Activated T-cell treated with anti-CD3 and anti-CD28 coated beads, Interleukin-2, amount 50 U/mL, for 72 hours (primary cell): Measurements from ENCODE around the gene MYH11. TPM values are rescaled to one million over a fixed set of nuclear protein-coding genes. Genes with fewer than 3 reads are reported as not detected.
"Not testable (repeated sequence)": the region's sequence is repeated elsewhere in the genome, so short reads cannot be mapped to it uniquely, and the experiment has no call there.

Source experiments
- ATAC-seq, 2 donors: fragments of 150-1000 bp; cut with Tn5 transposase; replicated peaks in 1 of 2; 2 replicates each; pipeline ENCODE4 v1.10.0; 2021; ENCODE audit warnings: moderate library complexity in 2 of 2, mild to moderate bottlenecking in 1 of 2
- DNase-seq, 2 donors: peaks; one replicate each; pipeline ENCODE4 v3.0.0; 2021 to 2022; ENCODE audit warnings: mixed read lengths in 1 of 2
- H3K27ac Mint-ChIP-seq: one replicate; pipeline ENCODE4 v1.8.0; 2022; ENCODE audit warnings: mild to moderate bottlenecking, moderate library complexity, mixed read lengths
- H3K27me3 Mint-ChIP-seq: one replicate; pipeline ENCODE4 v1.8.0; 2022; ENCODE audit warnings: low read depth, mixed read lengths
- H3K36me3 Mint-ChIP-seq, 2 donors: one replicate each; pipeline ENCODE4 v1.8.0; 2022; ENCODE audit warnings: mixed read lengths in 2 of 2, mild to moderate bottlenecking in 1 of 2; ENCODE audit not compliant: insufficient read depth in 2 of 2
- H3K4me1 Mint-ChIP-seq: one replicate; pipeline ENCODE4 v1.8.0; 2022; ENCODE audit warnings: low read depth, mixed read lengths
- H3K4me3 Mint-ChIP-seq, 2 donors: one replicate each; pipeline ENCODE4 v1.8.0; 2022; ENCODE audit warnings: mild to moderate bottlenecking in 2 of 2, mixed read lengths in 2 of 2, moderate library complexity in 2 of 2
- H3K9me3 Mint-ChIP-seq, 2 donors: one replicate each; pipeline ENCODE4 v1.8.0; 2022; ENCODE audit warnings: mixed read lengths in 2 of 2
- total RNA-seq, 2 donors: library from RNA; stranded (reverse); gene quantifications; one replicate each; pipeline ENCODE4 v1.2.3, GENCODE V29; 2022

MYH11 gene
- total RNA-seq, 2 donors from 2014 or later = not detected

GRCh38 chr16:15870011-15870410, 13.2 kb upstream of the MYH11 start:
- Mint-ChIP-seq H3K27ac (no peak overlapping the region), H3K36me3 (peaks cover 0 to 11% of the 10 kb centered on the region in 2 donors), H3K27me3 (no peaks in the 10 kb centered on the region), H3K9me3 (no peaks in the 10 kb centered on the region), H3K4me1 (no peaks in the 10 kb centered on the region), H3K4me3 (no peak overlapping the region)
- DNase-seq = no peak
- ATAC-seq = no peak

GRCh38 chr16:15866451-15866850, 9.6 kb upstream of the MYH11 start:
- DNase-seq = no peak
- Mint-ChIP-seq H3K4me3 (no peak overlapping the region), H3K9me3 (no peaks in the 10 kb centered on the region), H3K36me3 (peaks cover 0 to 7% of the 10 kb centered on the region in 2 donors), H3K27ac (no peak overlapping the region), H3K27me3 (no peaks in the 10 kb centered on the region), H3K4me1 (no peaks in the 10 kb centered on the region)
- ATAC-seq = no peak

- peaks cover 0 to 7% of the 10 kb centered on the region in 2 donors for H3K36me3 Mint-ChIP-seq
- no peak for ATAC-seq
- no peak for DNase-seq
- no peaks in the 10 kb centered on the region for H3K9me3 Mint-ChIP-seq
- no peak overlapping the region for H3K4me3 Mint-ChIP-seq
- H3K27ac Mint-ChIP-seq = no peak overlapping the region
- H3K27me3 Mint-ChIP-seq = no peaks in the 10 kb centered on the region
- H3K4me1 Mint-ChIP-seq = no peaks in the 10 kb centered on the region
Measured at GRCh38 chr16:15865742-15866141, 8.9 kb upstream of the MYH11 start.

DNA sequence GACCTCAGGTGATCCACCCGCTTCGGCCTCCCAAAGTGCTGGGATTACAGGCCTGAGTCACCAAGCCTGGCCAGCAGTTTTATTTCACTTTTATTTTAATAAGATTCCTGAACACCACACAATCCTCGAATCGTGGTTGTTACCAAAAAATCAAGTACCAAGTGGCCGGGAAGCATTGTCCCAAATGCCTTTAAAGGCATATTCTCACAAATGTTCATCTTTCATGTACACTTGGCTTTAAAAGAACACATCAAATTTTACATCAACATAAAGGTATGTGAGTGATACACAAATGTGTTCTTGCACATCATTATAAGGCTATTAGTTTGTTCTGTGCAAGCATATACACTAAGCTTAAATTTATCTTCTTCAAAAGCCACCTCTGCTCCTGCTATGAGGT, 8.1 kb upstream of the MYH11 start:
- no peaks in the 10 kb centered on the region for H3K9me3 Mint-ChIP-seq
- ATAC-seq (no peak), DNase-seq (no peak)
- H3K27me3 Mint-ChIP-seq = no peaks in the 10 kb centered on the region
- H3K36me3 Mint-ChIP-seq = peaks cover 0 to 7% of the 10 kb centered on the region in 2 donors
- no peak overlapping the region for H3K27ac Mint-ChIP-seq
- H3K4me3 Mint-ChIP-seq = no peak overlapping the region
- H3K4me1 Mint-ChIP-seq = no peaks in the 10 kb centered on the region

DNA sequence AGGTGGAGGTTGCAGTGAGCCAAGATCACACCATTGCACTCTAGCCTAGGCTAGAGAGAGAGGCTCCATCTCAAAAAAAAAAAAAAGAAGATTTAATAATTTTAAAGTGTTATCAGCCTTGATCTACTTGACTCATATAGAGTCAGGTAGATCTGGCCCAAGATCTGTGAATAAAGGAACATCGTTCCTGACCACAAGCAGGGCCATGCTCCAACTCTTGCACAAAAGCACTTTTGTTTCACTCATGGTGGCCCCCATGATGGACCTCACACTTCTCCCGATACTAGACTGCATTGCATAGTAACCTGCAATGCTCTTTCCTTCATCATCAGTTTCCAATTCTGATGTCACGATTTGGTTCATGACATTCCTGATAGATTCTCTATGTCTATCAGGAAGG, 5.2 kb upstream of the MYH11 start:
- H3K36me3 Mint-ChIP-seq = peaks cover 2 to 3% of the 10 kb centered on the region in 2 donors
- DNase-seq (no peak), ATAC-seq (no peak)
- H3K4me3 Mint-ChIP-seq = no peak overlapping the region
- peaks cover 7% of the 10 kb centered on the region for H3K4me1 Mint-ChIP-seq
- no peaks in the 10 kb centered on the region for H3K9me3 Mint-ChIP-seq
- H3K27ac Mint-ChIP-seq = no peak overlapping the region
- peaks cover 20% of the 10 kb centered on the region for H3K27me3 Mint-ChIP-seq

- H3K9me3 Mint-ChIP-seq = no peaks in the 10 kb centered on the region
- ATAC-seq = no peak
- peaks cover 45% of the 10 kb centered on the region for H3K27me3 Mint-ChIP-seq
- peaks cover 0 to 2% of the 10 kb centered on the region in 2 donors for H3K36me3 Mint-ChIP-seq
- DNase-seq = no peak
- H3K4me1 Mint-ChIP-seq = peaks cover 7% of the 10 kb centered on the region
- H3K4me3 Mint-ChIP-seq = no peak overlapping the region
- no peak overlapping the region for H3K27ac Mint-ChIP-seq
Measured at GRCh38 chr16:15858921-15859668, 2.3 kb upstream of the MYH11 start.

- Mint-ChIP-seq H3K27ac (no peak overlapping the region), H3K36me3 (peaks cover 0 to 2% of the 10 kb centered on the region in 2 donors), H3K9me3 (no peaks in the 10 kb centered on the region), H3K4me1 (peaks cover 7% of the 10 kb centered on the region), H3K27me3 (peaks cover 46% of the 10 kb centered on the region), H3K4me3 (peak overlapping the region; percentile 61 to 66)
- DNase-seq (peak in 1 of 2 donors; percentile 8), ATAC-seq (peak in 1 of 2 donors; percentile 48)
Measured at GRCh38 chr16:15857724-15858560, 1.1 kb upstream of the MYH11 start.

GRCh38 chr16:15856182-15856581, 646 bp downstream of the MYH11 start:
- peaks cover 0 to 2% of the 10 kb centered on the region in 2 donors for H3K36me3 Mint-ChIP-seq
- H3K4me3 Mint-ChIP-seq = no peak overlapping the region
- no peak for DNase-seq
- H3K27me3 Mint-ChIP-seq = peaks cover 46% of the 10 kb centered on the region
- ATAC-seq = no peak
- H3K9me3 Mint-ChIP-seq = no peaks in the 10 kb centered on the region
- no peak overlapping the region for H3K27ac Mint-ChIP-seq
- H3K4me1 Mint-ChIP-seq = peaks cover 7% of the 10 kb centered on the region

- no peak for ATAC-seq
- Mint-ChIP-seq H3K27ac (no peak overlapping the region), H3K4me1 (peaks cover 7% of the 10 kb centered on the region), H3K9me3 (no peaks in the 10 kb centered on the region), H3K27me3 (peaks cover 46% of the 10 kb centered on the region), H3K36me3 (peaks cover 0 to 2% of the 10 kb centered on the region in 2 donors), H3K4me3 (no peak overlapping the region)
- DNase-seq = no peak
Measured at GRCh38 chr16:15855704-15856003, 1.2 kb downstream of the MYH11 start.

DNA sequence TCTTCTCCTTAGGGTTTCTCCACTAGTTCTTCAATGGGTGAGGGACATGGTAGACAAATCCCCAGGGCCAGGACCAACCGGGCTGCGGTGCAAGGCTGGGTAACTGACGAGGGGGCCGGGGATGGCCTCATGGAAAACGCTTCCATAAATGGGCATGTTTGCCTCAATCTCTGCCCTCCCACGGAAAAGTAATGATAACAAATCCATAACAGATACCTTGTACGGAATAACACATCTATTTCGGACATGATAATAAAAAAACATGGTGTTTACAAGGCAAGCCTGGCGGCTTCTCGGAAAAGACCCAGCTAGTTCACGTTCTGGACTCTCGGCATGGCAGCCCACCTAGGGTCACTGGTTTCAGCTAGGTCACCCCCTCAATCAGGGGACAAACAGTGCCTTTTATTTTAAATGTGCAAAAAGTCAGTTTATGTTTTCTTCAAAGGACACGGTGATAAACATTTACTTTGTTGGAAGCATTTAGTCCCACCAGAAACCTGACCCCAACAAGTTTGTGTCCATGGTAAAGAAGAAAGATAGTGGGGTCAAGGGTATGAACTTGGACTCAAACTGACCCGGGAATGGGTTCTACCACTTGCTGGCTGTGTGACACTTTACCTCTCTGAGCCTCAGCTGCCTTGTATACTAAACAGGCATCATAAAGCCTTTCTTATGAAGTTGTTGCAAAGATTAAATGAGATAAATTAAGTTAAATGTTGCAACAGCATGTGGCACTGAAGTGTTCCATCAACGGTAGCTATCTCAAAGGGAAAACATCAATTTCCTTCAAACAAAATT, 1.7 kb downstream of the MYH11 start:
- ATAC-seq (no peak), DNase-seq (no peak)
- Mint-ChIP-seq H3K27ac (no peak overlapping the region), H3K9me3 (no peaks in the 10 kb centered on the region), H3K4me3 (no peak overlapping the region), H3K27me3 (peaks cover 46% of the 10 kb centered on the region), H3K36me3 (peaks cover 0 to 2% of the 10 kb centered on the region in 2 donors), H3K4me1 (peaks cover 7% of the 10 kb centered on the region)

- Mint-ChIP-seq H3K9me3 (no peaks in the 10 kb centered on the region), H3K4me1 (peaks cover 7% of the 10 kb centered on the region), H3K27me3 (peaks cover 42% of the 10 kb centered on the region), H3K4me3 (no peak overlapping the region), H3K27ac (no peak overlapping the region), H3K36me3 (peaks cover 0 to 2% of the 10 kb centered on the region in 2 donors)
- no peak for ATAC-seq
- no peak for DNase-seq
Measured at GRCh38 chr16:15854061-15854460, 2.8 kb downstream of the MYH11 start.

DNA sequence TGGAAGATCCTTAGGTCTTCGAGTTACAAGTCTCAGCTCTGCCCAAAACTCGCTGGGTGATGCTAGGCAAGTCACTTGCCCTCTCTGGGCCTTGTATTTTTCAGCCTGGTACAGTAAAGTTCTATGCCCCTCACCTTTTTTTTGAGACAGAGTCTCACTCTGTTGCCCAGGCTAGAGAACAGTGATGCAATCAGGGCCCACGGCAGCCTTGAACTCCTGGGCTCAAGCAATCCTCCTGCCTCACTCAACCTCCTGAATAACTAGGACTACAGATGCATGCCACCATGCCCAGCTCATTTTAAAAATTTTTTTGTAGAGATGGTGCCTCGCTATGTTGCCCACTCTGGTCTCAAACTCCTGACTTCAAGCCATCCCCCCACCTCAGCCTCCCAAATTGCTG, 3.8 kb downstream of the MYH11 start:
- Mint-ChIP-seq H3K36me3 (peaks cover 0 to 2% of the 10 kb centered on the region in 2 donors), H3K27me3 (peaks cover 35% of the 10 kb centered on the region), H3K4me1 (peaks cover 6% of the 10 kb centered on the region), H3K27ac (no peak overlapping the region), H3K9me3 (no peaks in the 10 kb centered on the region), H3K4me3 (no peak overlapping the region)
- ATAC-seq = no peak
- no peak for DNase-seq

GRCh38 chr16:15850555-15850954, 6.3 kb downstream of the MYH11 start:
- not testable (repeated sequence) for ATAC-seq, H3K27ac Mint-ChIP-seq, H3K9me3 Mint-ChIP-seq, H3K4me3 Mint-ChIP-seq, DNase-seq, H3K36me3 Mint-ChIP-seq, H3K4me1 Mint-ChIP-seq
- peaks cover 16% of the 10 kb centered on the region for H3K27me3 Mint-ChIP-seq
